Stromal cell of bone marrow (primary cell): ENCODE measurements around the gene TRPM8.

Experiments
- DNase-seq: peaks from one replicate; pipeline ENCODE4 v3.0.0-alpha.2; 2012; ENCODE audit warnings: low read depth

TRPM8 gene

DNA sequence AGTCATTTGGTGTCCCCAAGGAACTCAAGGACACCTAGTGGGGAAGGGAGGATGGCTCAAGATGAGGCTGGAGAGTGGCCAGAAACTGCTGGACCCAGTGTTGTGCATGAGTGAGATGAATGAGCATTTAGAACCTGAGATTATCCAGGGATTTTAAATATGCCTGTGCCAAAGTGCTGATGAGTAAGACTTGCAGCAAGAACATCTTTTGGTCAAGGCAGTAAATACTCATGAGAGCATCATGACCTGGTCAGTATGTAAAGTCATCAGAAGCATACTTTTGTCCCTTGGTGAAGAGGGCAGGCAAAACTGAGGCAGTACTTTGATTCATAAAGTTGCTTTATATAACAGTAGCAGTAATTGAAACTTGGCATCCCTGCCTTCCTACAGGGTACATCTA lies 130.2 kb downstream of the TRPM8 start:
- no peak for DNase-seq

DNA sequence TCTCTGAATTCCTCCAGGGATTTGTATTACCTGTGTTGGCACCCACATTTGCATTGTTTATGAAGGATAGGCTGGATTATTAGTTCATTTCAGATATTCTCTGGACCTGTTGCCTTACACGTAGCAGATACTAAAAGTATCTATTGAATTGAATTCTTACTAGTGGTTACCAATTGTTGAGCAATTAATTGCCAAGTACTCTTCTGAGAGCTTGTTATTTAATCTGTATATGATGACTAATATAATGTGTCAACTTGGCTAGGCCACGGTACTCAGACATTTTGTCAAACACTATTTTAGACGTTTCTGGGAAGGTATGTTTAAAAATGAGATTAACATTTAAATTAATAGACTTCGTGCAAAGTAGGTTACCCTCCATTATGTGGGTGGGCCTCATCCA lies 130.9 kb downstream of the TRPM8 start:
- DNase-seq = no peak

DNA sequence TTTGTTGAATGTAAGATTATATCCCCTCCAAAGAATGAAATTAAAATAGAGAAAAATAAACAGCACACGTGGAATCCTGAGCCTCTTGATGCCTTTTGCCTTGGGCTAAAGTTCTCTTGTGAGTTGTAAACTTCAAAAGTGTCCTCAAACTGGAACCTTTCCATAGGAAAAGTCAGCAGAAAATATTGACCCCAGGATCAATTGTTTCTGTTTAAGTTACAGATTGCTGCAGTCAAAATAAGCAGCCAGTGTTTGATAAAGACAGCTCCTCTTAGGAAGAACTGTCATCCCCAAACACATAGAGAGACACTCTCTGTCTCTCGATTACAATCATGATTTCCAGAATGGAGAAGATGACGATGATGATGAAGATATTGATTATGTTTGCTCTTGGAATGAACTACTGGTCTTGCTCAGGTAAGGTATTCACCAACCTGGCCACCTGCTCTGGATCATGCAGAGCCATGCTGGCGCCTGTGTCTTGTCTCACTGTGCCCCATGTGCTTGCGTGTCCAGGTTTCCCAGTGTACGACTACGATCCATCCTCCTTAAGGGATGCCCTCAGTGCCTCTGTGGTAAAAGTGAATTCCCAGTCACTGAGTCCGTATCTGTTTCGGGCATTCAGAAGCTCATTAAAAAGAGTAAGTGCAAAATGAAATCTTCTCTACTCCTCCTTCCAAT lies 133.4 kb downstream of the TRPM8 start, which contains the start of gene SPP2:
Gene SPP2, plus strand, starts transcription at position 248 of the 681 bp plus-strand sequence. Its CDS starts 85 bp downstream, at position 333.
- DNase-seq = no peak

DNA sequence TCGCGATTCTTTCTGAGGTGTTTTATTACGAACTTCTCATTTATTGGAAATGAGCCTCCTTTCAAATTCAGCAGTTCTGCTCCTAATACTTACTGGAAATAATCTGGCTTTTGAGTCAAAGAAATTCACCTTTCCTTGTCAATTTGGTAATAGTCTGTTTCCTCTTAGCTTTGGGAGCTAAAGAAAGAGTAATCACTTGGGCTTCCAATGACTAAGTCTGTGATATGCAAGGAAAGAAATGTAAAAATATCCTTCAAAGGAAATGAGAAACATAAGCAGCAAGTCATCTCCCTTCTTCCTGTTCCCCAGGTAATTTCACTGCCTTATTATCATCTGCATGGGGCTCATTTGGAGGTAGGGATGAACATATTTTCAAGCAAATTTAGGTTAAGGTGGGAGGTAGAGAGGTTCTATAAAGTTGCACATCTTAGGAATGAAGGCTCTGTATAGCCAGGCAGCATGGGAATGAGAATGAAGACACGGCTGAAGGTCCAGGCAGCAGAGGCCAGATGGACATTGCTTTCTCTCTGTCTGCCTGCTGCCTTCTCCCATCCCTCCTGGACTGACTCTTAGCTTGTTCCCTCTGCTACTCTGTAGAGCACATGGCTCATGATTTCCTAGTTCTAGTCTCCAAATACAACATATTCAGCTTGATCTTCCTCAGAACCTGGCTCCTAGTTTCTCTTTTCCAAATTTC lies 134.3 kb downstream of the TRPM8 start:
- DNase-seq = no peak

DNA sequence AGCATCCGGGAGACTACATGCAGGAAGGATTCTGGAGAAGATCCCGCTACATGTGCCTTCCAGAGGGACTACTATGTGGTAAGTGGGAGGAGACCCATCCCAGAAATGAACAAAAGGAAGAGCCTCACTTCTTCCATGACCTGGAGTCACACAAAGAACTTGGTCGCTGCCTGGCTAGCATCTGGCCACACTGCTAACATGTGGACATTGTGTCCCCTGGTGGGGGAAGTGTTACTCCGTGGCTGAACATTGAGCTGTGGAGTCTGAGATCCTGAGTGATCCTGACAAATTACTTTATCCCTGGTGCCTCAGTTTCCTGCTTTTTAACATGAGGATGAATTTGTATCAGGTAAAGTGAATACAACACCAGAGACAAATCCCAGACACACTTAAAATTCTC lies 141.7 kb downstream of the TRPM8 start:
- DNase-seq = no peak

DNA sequence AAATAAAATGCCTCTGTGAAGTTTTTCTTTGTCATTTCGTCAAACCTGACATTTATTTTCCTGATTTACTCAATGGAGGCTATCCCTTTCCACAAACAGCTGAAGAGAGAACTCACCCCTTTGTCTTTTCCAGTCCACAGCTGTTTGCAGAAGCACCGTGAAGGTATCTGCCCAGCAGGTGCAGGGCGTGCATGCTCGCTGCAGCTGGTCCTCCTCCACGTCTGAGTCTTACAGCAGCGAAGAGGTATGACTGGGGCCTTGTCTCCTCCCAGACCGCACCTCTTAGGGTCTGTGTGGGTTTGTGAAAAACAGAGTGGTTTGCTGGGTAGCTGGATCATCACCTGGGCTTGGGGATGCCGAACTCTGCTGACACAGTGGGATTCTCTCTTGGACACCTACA lies 143.1 kb downstream of the TRPM8 start:
- no peak for DNase-seq

DNA sequence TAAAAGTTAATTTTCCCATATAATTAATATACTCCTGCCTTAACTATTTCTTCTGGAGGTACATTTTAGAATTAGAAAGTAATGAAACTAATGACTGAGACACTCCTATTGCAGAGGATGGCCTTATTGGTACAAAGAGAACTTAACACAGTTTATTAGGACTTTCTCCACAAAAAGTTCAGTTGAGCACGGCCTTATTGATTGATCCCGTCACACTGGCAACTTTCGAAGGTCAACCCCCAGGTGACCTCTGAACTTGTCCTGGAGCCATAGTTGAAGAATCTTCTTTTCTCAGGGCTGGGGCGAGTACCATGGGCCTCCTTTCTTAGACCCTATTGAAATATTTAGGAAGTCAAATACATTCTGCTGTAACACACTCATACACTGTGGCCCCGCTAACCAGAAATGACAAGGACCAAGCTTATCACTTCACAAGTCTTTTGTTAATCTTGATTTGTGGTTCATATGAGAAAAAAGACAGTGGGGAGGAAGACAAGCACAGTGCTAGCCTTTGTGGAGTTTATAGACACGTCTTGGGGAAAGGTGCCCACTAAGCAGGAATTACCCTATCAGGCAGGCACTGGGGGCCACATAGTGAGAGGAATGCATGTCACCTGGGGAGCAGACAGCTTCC lies 144.6 kb downstream of the TRPM8 start:
- no peak for DNase-seq

DNA sequence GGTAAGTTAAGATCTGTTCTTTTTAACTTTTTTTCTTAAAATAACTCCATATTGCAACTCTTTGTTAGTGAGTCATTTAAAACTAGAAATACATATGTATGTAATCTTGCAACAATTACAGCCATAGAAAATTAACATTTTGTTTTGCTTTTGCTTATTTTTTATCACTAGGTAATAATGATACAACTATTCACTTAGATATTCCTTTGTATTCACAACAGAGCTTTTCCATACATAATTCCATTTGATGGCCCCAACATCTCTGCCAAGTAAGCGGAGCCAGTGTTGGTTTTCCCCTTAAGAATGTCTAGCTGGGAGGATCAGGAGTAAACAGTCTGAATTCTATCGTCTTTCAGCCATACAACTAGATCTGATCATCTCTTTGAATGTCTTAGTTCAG lies 149.4 kb downstream of the TRPM8 start:
- DNase-seq = no peak
